Trophoblast cell (in vitro differentiated cells and primary cell): Measurements from ENCODE around the gene PSMB1. TPM values are rescaled to one million over a fixed set of nuclear protein-coding genes. Genes with fewer than 3 reads are reported as not detected.

Source experiments
- DNase-seq, 2 donors: peaks; one replicate each; pipeline ENCODE4 v3.0.0-alpha.2; 2016
- H2AFZ ChIP-seq: 2 replicates; pipeline ENCODE4 v1.6.1; 2013; ENCODE audit warnings: low read length, moderate library complexity, mild to moderate bottlenecking; ENCODE audit not compliant: insufficient read depth, poor library complexity
- H2AK5ac ChIP-seq: 2 replicates; pipeline ENCODE4 v1.6.1; 2013; ENCODE audit warnings: mild to moderate bottlenecking, low read length
- H2BK120ac ChIP-seq: 2 replicates; pipeline ENCODE4 v1.6.1; 2013; ENCODE audit warnings: low read length, mild to moderate bottlenecking, moderate library complexity; ENCODE audit not compliant: insufficient read depth, poor library complexity
- H2BK12ac ChIP-seq: 2 replicates; pipeline ENCODE4 v1.6.1; 2013; ENCODE audit warnings: mild to moderate bottlenecking, low read length, moderate library complexity
- H2BK5ac ChIP-seq: 2 replicates; pipeline ENCODE4 v1.6.1; 2013; ENCODE audit warnings: low read length, low read depth, moderate library complexity, mild to moderate bottlenecking; ENCODE audit not compliant: poor library complexity
- H3K14ac ChIP-seq: 2 replicates; pipeline ENCODE4 v1.6.1; 2013; ENCODE audit warnings: mild to moderate bottlenecking, low read length
- H3K18ac ChIP-seq: 2 replicates; pipeline ENCODE4 v1.6.1; 2013; ENCODE audit warnings: mild to moderate bottlenecking, low read length
- H3K23ac ChIP-seq: 2 replicates; pipeline ENCODE4 v1.6.1; 2013; ENCODE audit warnings: low read length
- H3K27ac ChIP-seq: 2 replicates; pipeline ENCODE4 v1.5.1; 2013; ENCODE audit warnings: low read depth, mild to moderate bottlenecking, inconsistent platforms, low read length, moderate library complexity
- H3K27me3 ChIP-seq: 2 replicates; pipeline ENCODE4 v1.6.1; 2013; ENCODE audit warnings: inconsistent platforms, mild to moderate bottlenecking, low read length, moderate library complexity; ENCODE audit not compliant: insufficient read depth
- H3K36me3 ChIP-seq, 2 experiments: 1 replicate in 1 of 2; 2 replicates in 1 of 2; pipeline ENCODE4 v1.6.1; 2013; ENCODE audit warnings: low read length in 2 of 2, mild to moderate bottlenecking in 2 of 2, moderate library complexity in 1 of 2; ENCODE audit not compliant: insufficient read depth in 2 of 2, control insufficient read depth in 1 of 2
- H3K4ac ChIP-seq: 2 replicates; pipeline ENCODE4 v1.6.1; 2013; ENCODE audit warnings: low read depth, mild to moderate bottlenecking, low read length, moderate library complexity
- H3K4me1 ChIP-seq, 2 experiments: 1 replicate in 1 of 2; 2 replicates in 1 of 2; pipeline ENCODE4 v1.6.1; 2013; ENCODE audit warnings: low read length in 2 of 2, mild to moderate bottlenecking in 2 of 2, moderate library complexity in 1 of 2; ENCODE audit not compliant: insufficient read depth in 2 of 2, control insufficient read depth in 1 of 2
- H3K4me2 ChIP-seq: 2 replicates; pipeline ENCODE4 v1.6.1; 2013; ENCODE audit warnings: inconsistent platforms, mild to moderate bottlenecking, low read length, moderate library complexity
- H3K4me3 ChIP-seq: 2 replicates; pipeline ENCODE4 v1.5.1; 2013; ENCODE audit warnings: mild to moderate bottlenecking, low read depth, low read length, inconsistent platforms
- H3K79me1 ChIP-seq: one replicate; pipeline ENCODE4 v1.6.1; 2013; ENCODE audit warnings: low read length
- H3K79me2 ChIP-seq: 2 replicates; pipeline ENCODE4 v1.6.1; 2013; ENCODE audit warnings: low read length, mild to moderate bottlenecking; ENCODE audit not compliant: control insufficient read depth, insufficient read depth, poor library complexity
- H3K9ac ChIP-seq: 2 replicates; pipeline ENCODE4 v1.6.1; 2013; ENCODE audit warnings: mild to moderate bottlenecking, low read length
- H3K9me3 ChIP-seq: 2 replicates; pipeline ENCODE4 v1.6.1; 2013; ENCODE audit warnings: low read depth, mild to moderate bottlenecking, control low read depth, inconsistent platforms, low read length; ENCODE audit not compliant: insufficient read depth
- H4K12ac ChIP-seq: 2 replicates; pipeline ENCODE4 v1.6.1; 2013; ENCODE audit warnings: low read depth, mild to moderate bottlenecking, low read length, moderate library complexity
- H4K8ac ChIP-seq: 2 replicates; pipeline ENCODE4 v1.6.1; 2013; ENCODE audit warnings: low read depth, mild to moderate bottlenecking, low read length, moderate library complexity
- H4K91ac ChIP-seq: one replicate; pipeline ENCODE4 v1.6.1; 2013; ENCODE audit warnings: low read depth, mild to moderate bottlenecking, low read length, moderate library complexity
- WGBS: extraction: QIAGEN DNeasy Blood & Tissue Kit; methylation state at CpG from one replicate; pipeline ENCODE4 v1.1.7; 2013; ENCODE audit warnings: missing lambda C conversion rate; ENCODE audit not compliant: insufficient read length, insufficient coverage; ENCODE audit errors: extremely low coverage; 5-methylcytosine and 5-hydroxymethylcytosine counted together
- polyA plus RNA-seq: library from polyadenylated mRNA; stranded (reverse); fragments of 200-250 nt; gene quantifications from 2 replicates; pipeline ENCODE4 v1.2.3, GENCODE V29; 2013

The PSMB1 gene
- polyA plus RNA-seq: 328 and 338 TPM in 2 replicates

- peak within 1 kb of the TSS; percentile 75 for H4K8ac ChIP-seq
- H4K12ac ChIP-seq: peak within 1 kb of the TSS; percentile 61
- H3K4me1 ChIP-seq: peaks cover 2 to 5% of the 10 kb centered on the region in 2 experiments
- H3K23ac ChIP-seq: no peak within 1 kb of the TSS
- peak within 1 kb of the TSS; percentile 57 for H2AK5ac ChIP-seq
- peak within 1 kb of the TSS; percentile 66 for H2BK5ac ChIP-seq
- H3K27ac ChIP-seq: peak within 1 kb of the TSS; percentile 81
- H3K9me3 ChIP-seq: no peaks in the 10 kb centered on the region
- peak within 1 kb of the TSS; percentile 87 for H2AFZ ChIP-seq
- H3K27me3 ChIP-seq: no peaks in the 10 kb centered on the region
- peak within 1 kb of the TSS; percentile 62 for H3K14ac ChIP-seq
- no peak within 1 kb of the TSS for H2BK12ac ChIP-seq
- H3K4ac ChIP-seq: peak within 1 kb of the TSS; percentile 97
- peak within 1 kb of the TSS; percentile 40 for H3K18ac ChIP-seq
- peaks cover 14% of the 10 kb centered on the region for H3K79me2 ChIP-seq
- WGBS: no CpG with 5 or more reads among the region's 41 CpGs
- H4K91ac ChIP-seq: peak within 1 kb of the TSS; percentile 89
- peaks cover 9% of the 10 kb centered on the region for H3K79me1 ChIP-seq
- peak within 1 kb of the TSS; percentile 40 for H2BK120ac ChIP-seq
- H3K36me3 ChIP-seq: peaks cover 1 to 6% of the 10 kb centered on the region in 2 experiments
- H3K9ac ChIP-seq: peak within 1 kb of the TSS; percentile 90
- DNase-seq: peak; percentile 95 to 96
- peak within 1 kb of the TSS; percentile 92 for H3K4me3 ChIP-seq
- H3K4me2 ChIP-seq: peak within 1 kb of the TSS; percentile 99
These were observed at the start of gene PSMB1 for GRCh38 chr6:170552765-170553533. TSS of gene PSMB1 (minus strand) at chr6:170553307. CDS start at chr6:170553242, 65 bp downstream.

GRCh38 chr6:170597278-170597677 lies 44.2 kb upstream of the PSMB1 start:
- H4K12ac ChIP-seq: no peak overlapping the region
- H3K9ac ChIP-seq: no peak overlapping the region
- no peaks in the 10 kb centered on the region for H3K4me1 ChIP-seq
- no peak overlapping the region for H3K23ac ChIP-seq
- no peak overlapping the region for H3K4ac ChIP-seq
- H3K18ac ChIP-seq: no peak overlapping the region
- no peak overlapping the region for H2BK12ac ChIP-seq
- DNase-seq: no peak
- no peak overlapping the region for H2AFZ ChIP-seq
- H3K79me2 ChIP-seq: no peaks in the 10 kb centered on the region
- no peak overlapping the region for H2BK5ac ChIP-seq
- no peaks in the 10 kb centered on the region for H3K27me3 ChIP-seq
- no peak overlapping the region for H3K4me3 ChIP-seq
- peaks cover 2% of the 10 kb centered on the region for H3K9me3 ChIP-seq
- no peaks in the 10 kb centered on the region for H3K36me3 ChIP-seq
- H3K4me2 ChIP-seq: no peak overlapping the region
- H4K8ac ChIP-seq: no peak overlapping the region
- no peaks in the 10 kb centered on the region for H3K79me1 ChIP-seq
- no peak overlapping the region for H3K27ac ChIP-seq
- no peak overlapping the region for H2BK120ac ChIP-seq
- H3K14ac ChIP-seq: no peak overlapping the region
- H4K91ac ChIP-seq: no peak overlapping the region
- no peak overlapping the region for H2AK5ac ChIP-seq

GRCh38 chr6:170596426-170596825 lies 43.3 kb upstream of the PSMB1 start:
- Histone ChIP-seq H2BK5ac (no peak overlapping the region), H3K18ac (no peak overlapping the region), H3K4me1 (no peaks in the 10 kb centered on the region)

GRCh38 chr6:170590725-170591124 lies 37.6 kb upstream of the PSMB1 start:
- H3K9me3 ChIP-seq: peaks cover 4% of the 10 kb centered on the region
- WGBS: no CpG with 5 or more reads among the region's 1 CpG
- no peak overlapping the region for H3K18ac ChIP-seq
- H3K14ac ChIP-seq: no peak overlapping the region
- no peak overlapping the region for H3K23ac ChIP-seq
- no peak overlapping the region for H3K27ac ChIP-seq
- peaks cover 4 to 5% of the 10 kb centered on the region in 2 experiments for H3K4me1 ChIP-seq
- DNase-seq: no peak
- no peak overlapping the region for H3K4ac ChIP-seq
- H4K91ac ChIP-seq: no peak overlapping the region
- H3K9ac ChIP-seq: no peak overlapping the region
- H3K4me3 ChIP-seq: no peak overlapping the region
- H3K27me3 ChIP-seq: no peaks in the 10 kb centered on the region
- no peaks in the 10 kb centered on the region for H3K79me1 ChIP-seq
- no peak overlapping the region for H4K12ac ChIP-seq
- no peak overlapping the region for H2BK12ac ChIP-seq
- H3K79me2 ChIP-seq: no peaks in the 10 kb centered on the region
- H2BK120ac ChIP-seq: no peak overlapping the region
- peaks cover 0 to 2% of the 10 kb centered on the region in 2 experiments for H3K36me3 ChIP-seq
- H4K8ac ChIP-seq: no peak overlapping the region
- H3K4me2 ChIP-seq: no peak overlapping the region
- H2AFZ ChIP-seq: no peak overlapping the region
- no peak overlapping the region for H2AK5ac ChIP-seq
- no peak overlapping the region for H2BK5ac ChIP-seq

More at GRCh38 chr6:170596426-170596825, 43.3 kb upstream of the PSMB1 start:
- no peak overlapping the region for H3K23ac ChIP-seq
- no peaks in the 10 kb centered on the region for H3K79me2 ChIP-seq
- H4K8ac ChIP-seq: no peak overlapping the region
- H2AFZ ChIP-seq: no peak overlapping the region
- no peak overlapping the region for H2BK12ac ChIP-seq
- H3K79me1 ChIP-seq: no peaks in the 10 kb centered on the region
- H3K9me3 ChIP-seq: peaks cover 2% of the 10 kb centered on the region
- no peak overlapping the region for H4K12ac ChIP-seq
- H3K9ac ChIP-seq: no peak overlapping the region
- no peak for DNase-seq
- H4K91ac ChIP-seq: no peak overlapping the region
- H3K4me2 ChIP-seq: no peak overlapping the region
- H3K4me3 ChIP-seq: no peak overlapping the region
- no peak overlapping the region for H3K4ac ChIP-seq
- no peak overlapping the region for H2AK5ac ChIP-seq
- H2BK120ac ChIP-seq: no peak overlapping the region
- H3K27ac ChIP-seq: no peak overlapping the region
- no peak overlapping the region for H3K14ac ChIP-seq
- no peaks in the 10 kb centered on the region for H3K27me3 ChIP-seq
- H3K36me3 ChIP-seq: no peaks in the 10 kb centered on the region
